ENCODE measurements around the gene APOBEC3A.

The APOBEC3A gene

GRCh38 chr22:38953577-38954413, 3.6 kb upstream of the APOBEC3A start:
- no peak for TF ChIP-seq ZFP3 (CRISPR knock-in tag; IDR thresholded peaks at IDR 0.05)
- TF ChIP-seq BACH2 (CRISPR knock-in tag; IDR thresholded peaks at IDR 0.05; ENCODE audit: borderline replicate concordance), result no peak
- no peak for TF ChIP-seq ZC3H10 (CRISPR knock-in tag; IDR thresholded peaks at IDR 0.05)
- no peak for TF ChIP-seq GLIS3 (CRISPR knock-in tag; IDR thresholded peaks at IDR 0.05)
- no peak for TF ChIP-seq SNAI2 (CRISPR knock-in tag; IDR thresholded peaks at IDR 0.05)
- TF ChIP-seq, protein P1, sequence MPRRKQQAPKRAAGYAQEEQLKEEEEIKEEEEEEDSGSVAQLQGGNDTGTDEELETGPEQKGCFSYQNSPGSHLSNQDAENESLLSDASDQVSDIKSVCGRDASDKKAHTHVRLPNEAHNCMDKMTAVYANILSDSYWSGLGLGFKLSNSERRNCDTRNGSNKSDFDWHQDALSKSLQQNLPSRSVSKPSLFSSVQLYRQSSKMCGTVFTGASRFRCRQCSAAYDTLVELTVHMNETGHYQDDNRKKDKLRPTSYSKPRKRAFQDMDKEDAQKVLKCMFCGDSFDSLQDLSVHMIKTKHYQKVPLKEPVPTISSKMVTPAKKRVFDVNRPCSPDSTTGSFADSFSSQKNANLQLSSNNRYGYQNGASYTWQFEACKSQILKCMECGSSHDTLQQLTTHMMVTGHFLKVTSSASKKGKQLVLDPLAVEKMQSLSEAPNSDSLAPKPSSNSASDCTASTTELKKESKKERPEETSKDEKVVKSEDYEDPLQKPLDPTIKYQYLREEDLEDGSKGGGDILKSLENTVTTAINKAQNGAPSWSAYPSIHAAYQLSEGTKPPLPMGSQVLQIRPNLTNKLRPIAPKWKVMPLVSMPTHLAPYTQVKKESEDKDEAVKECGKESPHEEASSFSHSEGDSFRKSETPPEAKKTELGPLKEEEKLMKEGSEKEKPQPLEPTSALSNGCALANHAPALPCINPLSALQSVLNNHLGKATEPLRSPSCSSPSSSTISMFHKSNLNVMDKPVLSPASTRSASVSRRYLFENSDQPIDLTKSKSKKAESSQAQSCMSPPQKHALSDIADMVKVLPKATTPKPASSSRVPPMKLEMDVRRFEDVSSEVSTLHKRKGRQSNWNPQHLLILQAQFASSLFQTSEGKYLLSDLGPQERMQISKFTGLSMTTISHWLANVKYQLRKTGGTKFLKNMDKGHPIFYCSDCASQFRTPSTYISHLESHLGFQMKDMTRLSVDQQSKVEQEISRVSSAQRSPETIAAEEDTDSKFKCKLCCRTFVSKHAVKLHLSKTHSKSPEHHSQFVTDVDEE (CRISPR knock-in tag; IDR thresholded peaks at IDR 0.05), result no peak
- no peak for TF ChIP-seq ZNF70 (CRISPR knock-in tag; IDR thresholded peaks at IDR 0.05)
- TF ChIP-seq PATZ1 (CRISPR knock-in tag; IDR thresholded peaks at IDR 0.05; ENCODE audit: borderline replicate concordance), result no peak
- TF ChIP-seq, protein P2, sequence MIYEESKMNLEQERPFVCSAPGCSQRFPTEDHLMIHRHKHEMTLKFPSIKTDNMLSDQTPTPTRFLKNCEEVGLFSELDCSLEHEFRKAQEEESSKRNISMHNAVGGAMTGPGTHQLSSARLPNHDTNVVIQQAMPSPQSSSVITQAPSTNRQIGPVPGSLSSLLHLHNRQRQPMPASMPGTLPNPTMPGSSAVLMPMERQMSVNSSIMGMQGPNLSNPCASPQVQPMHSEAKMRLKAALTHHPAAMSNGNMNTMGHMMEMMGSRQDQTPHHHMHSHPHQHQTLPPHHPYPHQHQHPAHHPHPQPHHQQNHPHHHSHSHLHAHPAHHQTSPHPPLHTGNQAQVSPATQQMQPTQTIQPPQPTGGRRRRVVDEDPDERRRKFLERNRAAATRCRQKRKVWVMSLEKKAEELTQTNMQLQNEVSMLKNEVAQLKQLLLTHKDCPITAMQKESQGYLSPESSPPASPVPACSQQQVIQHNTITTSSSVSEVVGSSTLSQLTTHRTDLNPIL (CRISPR knock-in tag; IDR thresholded peaks at IDR 0.05; ENCODE audit: low read depth), result no peak
- no peak for ATAC-seq

DNA sequence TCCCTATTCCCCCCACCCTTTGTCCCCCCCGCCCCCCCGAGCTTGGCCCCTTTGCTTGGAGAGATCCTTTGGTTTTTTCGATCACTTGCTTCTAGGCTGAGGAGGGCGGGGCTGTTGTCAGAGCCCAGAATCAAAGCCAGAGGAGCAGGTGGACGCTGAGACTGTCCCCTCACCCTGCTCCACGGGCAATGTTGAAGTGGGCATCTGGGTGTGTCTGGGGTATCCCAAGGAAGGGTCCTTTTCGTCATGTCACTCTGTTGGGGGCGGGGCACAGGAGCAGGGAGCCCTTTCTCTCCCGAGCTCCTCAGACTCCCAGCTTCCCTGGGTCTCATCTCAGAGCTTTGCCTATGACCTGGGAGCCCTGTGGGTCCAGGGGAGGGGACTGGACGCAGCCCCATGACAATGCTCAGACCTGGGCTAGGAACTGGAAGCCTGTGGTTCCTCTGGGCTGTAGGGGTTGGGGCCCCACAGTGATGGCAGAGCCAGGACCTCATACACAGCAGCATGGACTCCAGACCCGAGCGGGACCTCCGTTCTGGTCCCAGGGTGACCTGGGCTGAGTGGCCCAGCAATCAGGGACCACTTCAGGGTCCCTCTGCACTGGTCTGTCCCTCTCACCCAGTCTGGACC, 2.9 kb upstream of the APOBEC3A start:
- ATAC-seq, result no peak
- TF ChIP-seq, protein P1 (CRISPR knock-in tag; IDR thresholded peaks at IDR 0.05), result no peak

DNA sequence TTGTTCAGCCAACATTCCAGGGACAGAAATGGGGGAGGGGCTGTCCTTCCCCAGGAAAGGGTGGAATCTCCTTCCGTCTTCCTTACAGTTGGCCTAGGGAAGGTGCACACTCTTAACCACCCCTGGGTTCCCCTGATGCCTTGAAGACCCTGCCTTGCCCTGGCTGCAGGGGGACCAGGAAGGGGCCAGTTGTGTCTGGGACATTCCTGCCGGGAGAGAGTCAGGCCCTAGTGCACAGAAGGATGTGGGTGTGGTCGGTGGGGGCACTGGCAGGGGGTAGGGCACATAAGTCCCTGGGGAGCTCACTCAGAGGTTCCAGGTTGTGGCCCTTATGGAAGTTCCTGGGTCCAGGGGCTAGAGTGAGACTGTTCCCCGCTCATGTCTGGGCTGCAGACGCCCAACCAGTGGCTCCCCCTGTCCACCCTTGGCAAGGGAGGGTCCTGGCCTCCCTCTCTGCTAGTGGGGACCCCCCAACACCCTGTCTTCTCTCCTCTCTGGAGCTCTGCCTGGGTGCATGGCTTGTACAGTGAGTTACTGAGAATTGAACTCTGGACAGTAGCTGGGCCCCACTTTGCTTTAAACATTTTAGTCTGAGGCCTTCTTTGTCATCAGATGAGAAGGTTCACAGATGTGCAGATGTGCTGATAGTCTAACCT, 2.0 kb upstream of the APOBEC3A start:
- ATAC-seq, result no peak

GRCh38 chr22:38955926-38956325, 1.5 kb upstream of the APOBEC3A start:
- ATAC-seq, result no peak
- no peak for TF ChIP-seq ZFP30 (CRISPR knock-in tag; IDR thresholded peaks at IDR 0.05)
- TF ChIP-seq, protein P2 (CRISPR knock-in tag; IDR thresholded peaks at IDR 0.05; ENCODE audit: low read depth), result no peak
- no peak for TF ChIP-seq ZFP3 (CRISPR knock-in tag; IDR thresholded peaks at IDR 0.05)

More for the DNA sequence above, 2.0 kb upstream of the APOBEC3A start:
- TF ChIP-seq BACH2 (CRISPR knock-in tag; IDR thresholded peaks at IDR 0.05; ENCODE audit: borderline replicate concordance) (no peak), ZFP3 (CRISPR knock-in tag; IDR thresholded peaks at IDR 0.05) (no peak)

- no peak for ATAC-seq
- TF ChIP-seq ZFP30 (CRISPR knock-in tag; IDR thresholded peaks at IDR 0.05) (no peak), ISL1 (CRISPR knock-in tag; IDR thresholded peaks at IDR 0.05) (no peak), GLIS3 (CRISPR knock-in tag; IDR thresholded peaks at IDR 0.05) (no peak), SNAI2 (CRISPR knock-in tag; IDR thresholded peaks at IDR 0.05) (no peak)
- TF ChIP-seq, protein P2 (CRISPR knock-in tag; IDR thresholded peaks at IDR 0.05; ENCODE audit: low read depth), result no peak
- TF ChIP-seq, protein P3, sequence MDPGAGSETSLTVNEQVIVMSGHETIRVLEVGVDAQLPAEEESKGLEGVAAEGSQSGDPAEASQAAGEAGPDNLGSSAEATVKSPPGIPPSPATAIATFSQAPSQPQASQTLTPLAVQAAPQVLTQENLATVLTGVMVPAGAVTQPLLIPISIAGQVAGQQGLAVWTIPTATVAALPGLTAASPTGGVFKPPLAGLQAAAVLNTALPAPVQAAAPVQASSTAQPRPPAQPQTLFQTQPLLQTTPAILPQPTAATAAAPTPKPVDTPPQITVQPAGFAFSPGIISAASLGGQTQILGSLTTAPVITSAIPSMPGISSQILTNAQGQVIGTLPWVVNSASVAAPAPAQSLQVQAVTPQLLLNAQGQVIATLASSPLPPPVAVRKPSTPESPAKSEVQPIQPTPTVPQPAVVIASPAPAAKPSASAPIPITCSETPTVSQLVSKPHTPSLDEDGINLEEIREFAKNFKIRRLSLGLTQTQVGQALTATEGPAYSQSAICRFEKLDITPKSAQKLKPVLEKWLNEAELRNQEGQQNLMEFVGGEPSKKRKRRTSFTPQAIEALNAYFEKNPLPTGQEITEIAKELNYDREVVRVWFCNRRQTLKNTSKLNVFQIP (CRISPR knock-in tag; IDR thresholded peaks at IDR 0.05; ENCODE audit: borderline replicate concordance, low read depth), result no peak
- TF ChIP-seq, protein P1 (CRISPR knock-in tag; IDR thresholded peaks at IDR 0.05), result no peak
Measured at GRCh38 chr22:38956551-38956950, 858 bp upstream of the APOBEC3A start.

Measured in SK-N-SH treated with all-trans-retinoic acid at 6 μM for 48 hours (cell line).